H1 (cell line): ENCODE measurements around the gene FEZF1. TPM values are rescaled to one million over a fixed set of nuclear protein-coding genes. Genes with fewer than 3 reads are reported as not detected.

Experiments used
- CTCF ChIA-PET: fragments of 300-600 bp; sonication (Branson Sonifier 250); formaldehyde crosslinking; loops from one replicate; lab custom pipeline; 2021; ENCODE audit not compliant: partially characterized antibody; lab: Charles Lee
- POLR2A ChIA-PET: fragments of 300-600 bp; sonication (Branson Sonifier 250); formaldehyde crosslinking; loops from one replicate; lab custom pipeline; 2021; ENCODE audit warnings: inconsistent platforms; ENCODE audit not compliant: partially characterized antibody; lab: Charles Lee
- DNase-seq, 2 experiments: peaks; one replicate each; pipeline versions ENCODE4 v3.0.0 to v3.0.0-alpha.2; 2010 to 2022; ENCODE audit warnings: low spot score in 2 of 2, low read depth in 1 of 2, mixed read lengths in 1 of 2
- FAIRE-seq: peaks from 2 replicates; lab custom pipeline; 2011; peaks lifted over from hg19 to GRCh38; lab: Jason Lieb, UNC
- H2AFZ ChIP-seq: 2 replicates; pipeline ENCODE4 v1.8.1; 2012; ENCODE audit warnings: low read length, inconsistent platforms
- H2AK5ac ChIP-seq: 2 replicates; pipeline ENCODE4 v1.6.1; 2013; ENCODE audit warnings: low read depth, low read length
- H2BK120ac ChIP-seq: replicated peaks from 2 replicates; pipeline ENCODE3; 2013; ENCODE audit warnings: low read depth, low read length, inconsistent platforms
- H2BK12ac ChIP-seq: 2 replicates; pipeline ENCODE4 v1.6.1; 2013; ENCODE audit warnings: low read depth, low read length
- H2BK15ac ChIP-seq: 2 replicates; pipeline ENCODE4 v1.6.1; 2013; ENCODE audit warnings: low read length
- H2BK20ac ChIP-seq: 2 replicates; pipeline ENCODE4 v1.6.1; 2013; ENCODE audit warnings: low read length
- H2BK5ac ChIP-seq: 2 replicates; pipeline ENCODE4 v1.6.1; 2013; ENCODE audit warnings: low read depth, low read length
- H3K14ac ChIP-seq: 2 replicates; pipeline ENCODE4 v1.6.1; 2013; ENCODE audit warnings: inconsistent platforms; ENCODE audit not compliant: insufficient read length
- H3K18ac ChIP-seq: 2 replicates; pipeline ENCODE4 v1.6.1; 2013; ENCODE audit warnings: low read length; ENCODE audit errors: extremely low read depth
- H3K23ac ChIP-seq: 2 replicates; pipeline ENCODE4 v1.6.1; 2013; ENCODE audit warnings: inconsistent platforms; ENCODE audit not compliant: insufficient read length
- H3K23me2 ChIP-seq: 2 replicates; pipeline ENCODE4 v1.6.1; 2013; ENCODE audit warnings: low read depth, low read length
- H3K27ac ChIP-seq: 2 replicates; pipeline ENCODE4 v1.6.1; 2011; ENCODE audit warnings: low read depth, low read length, inconsistent platforms
- H3K27me3 ChIP-seq, 4 experiments: replicated peaks in 1 of 4; 1 replicate in 1 of 4; 2 replicates in 3 of 4; pipeline versions ENCODE4 v1.6.1 to v1.8.1; 2011 to 2013; ENCODE audit warnings: low read length in 3 of 4, mild to moderate bottlenecking in 3 of 4, inconsistent platforms in 2 of 4, mixed read lengths in 2 of 4, moderate library complexity in 1 of 4; ENCODE audit not compliant: control insufficient read depth in 3 of 4, insufficient read depth in 3 of 4; ENCODE audit errors: extremely low read depth in 1 of 4
- H3K36me3 ChIP-seq, 4 experiments: 2 replicates each; pipeline versions ENCODE4 v1.6.1 to v1.8.1; 2011 to 2013; ENCODE audit warnings: mild to moderate bottlenecking in 4 of 4, low read length in 3 of 4, moderate library complexity in 2 of 4, control low read depth in 1 of 4, inconsistent platforms in 1 of 4; ENCODE audit not compliant: insufficient read depth in 4 of 4, control insufficient read depth in 2 of 4
- H3K4ac ChIP-seq: replicated peaks from 2 replicates; pipeline ENCODE3; 2013; ENCODE audit warnings: low read length, low read depth, mixed read lengths, inconsistent platforms; ENCODE audit not compliant: insufficient read length
- H3K4me1 ChIP-seq, 4 experiments: replicated peaks in 1 of 4; 1 replicate in 1 of 4; 2 replicates in 3 of 4; pipeline versions ENCODE4 v1.6.1 to v1.8.1; 2011 to 2013; ENCODE audit warnings: low read length in 3 of 4, inconsistent platforms in 2 of 4, mixed read lengths in 1 of 4; ENCODE audit not compliant: insufficient read depth in 4 of 4, control insufficient read depth in 3 of 4
- H3K4me2 ChIP-seq, 2 experiments: 2 replicates each; pipeline versions ENCODE4 v1.6.1 to v1.8.1; 2011 to 2013; ENCODE audit warnings: low read depth in 2 of 2, low read length in 2 of 2, control low read depth in 1 of 2, inconsistent platforms in 1 of 2, mild to moderate bottlenecking in 1 of 2; ENCODE audit not compliant: insufficient read depth in 1 of 2
- H3K4me3 ChIP-seq, 4 experiments: fragments of 200-600, 300-600 bp in 1 of 4; sonication (generic), shearing (Covaris generic), sonication (Bioruptor Twin) in 1 of 4; 2 replicates each; pipeline versions ENCODE4 v1.5.1 to v1.8.1; 2011 to 2016; ENCODE audit warnings: low read length in 4 of 4, low read depth in 3 of 4, control low read depth in 2 of 4, inconsistent platforms in 2 of 4, mild to moderate bottlenecking in 2 of 4, mixed read lengths in 1 of 4, moderate library complexity in 1 of 4; ENCODE audit not compliant: insufficient read depth in 2 of 4; ENCODE audit errors: extremely low read depth in 1 of 4
- H3K56ac ChIP-seq: replicated peaks from 2 replicates; pipeline ENCODE3; 2013; ENCODE audit warnings: low read depth, mild to moderate bottlenecking, mixed read lengths, low read length, inconsistent platforms; ENCODE audit not compliant: insufficient read length
- H3K79me1 ChIP-seq: 2 replicates; pipeline ENCODE4 v1.6.1; 2013; ENCODE audit warnings: low read depth, low read length, control low read depth
- H3K79me2 ChIP-seq, 2 experiments: 2 replicates each; pipeline versions ENCODE4 v1.6.1 to v1.8.1; 2012 to 2013; ENCODE audit warnings: low read length in 2 of 2, mild to moderate bottlenecking in 2 of 2, inconsistent platforms in 1 of 2; ENCODE audit not compliant: insufficient read depth in 2 of 2, control insufficient read depth in 1 of 2
- H3K9ac ChIP-seq, 4 experiments: replicated peaks in 1 of 4; 1 replicate in 1 of 4; 2 replicates in 3 of 4; pipeline versions ENCODE4 v1.6.1 to v1.8.1; 2011 to 2013; ENCODE audit warnings: low read depth in 3 of 4, low read length in 3 of 4, control low read depth in 2 of 4, mild to moderate bottlenecking in 2 of 4, moderate library complexity in 2 of 4, inconsistent platforms in 1 of 4; ENCODE audit errors: extremely low read depth in 1 of 4
- H3K9me3 ChIP-seq, 2 experiments: 2 replicates each; pipeline versions ENCODE4 v1.6.1 to v1.8.1; 2012 to 2013; ENCODE audit warnings: mild to moderate bottlenecking in 2 of 2, moderate library complexity in 2 of 2, control low read depth in 1 of 2, inconsistent platforms in 1 of 2, low read depth in 1 of 2, low read length in 1 of 2, mixed read lengths in 1 of 2; ENCODE audit not compliant: insufficient read depth in 2 of 2
- H4K20me1 ChIP-seq, 2 experiments: replicated peaks in 1 of 2; 2 replicates each; pipeline versions ENCODE3 to v1.8.1; 2011 to 2013; ENCODE audit warnings: inconsistent platforms in 2 of 2, low read length in 2 of 2, mild to moderate bottlenecking in 1 of 2; ENCODE audit not compliant: insufficient read depth in 2 of 2, control insufficient read depth in 1 of 2
- H4K5ac ChIP-seq: 2 replicates; pipeline ENCODE4 v1.6.1; 2013; ENCODE audit warnings: low read length, low read depth, mixed read lengths, inconsistent platforms; ENCODE audit not compliant: insufficient read length
- H4K8ac ChIP-seq: 2 replicates; pipeline ENCODE4 v1.8.0; 2013; ENCODE audit warnings: mild to moderate bottlenecking, moderate library complexity, low read length, inconsistent platforms; ENCODE audit not compliant: insufficient read depth; ENCODE audit errors: extremely low read depth
- H4K91ac ChIP-seq: replicated peaks from 2 replicates; pipeline ENCODE3; 2013; ENCODE audit warnings: low read length, mixed read lengths, inconsistent platforms; ENCODE audit not compliant: insufficient read length
- TAF7 ChIP-seq: optimal IDR thresholded peaks from 2 replicates; pipeline ENCODE3; 2011; ENCODE audit warnings: low read depth, mild to moderate bottlenecking, inconsistent platforms, low read length, moderate library complexity, borderline replicate concordance
- WGBS, 2 experiments: shearing (Covaris generic) in 1 of 2; methylation state at CpG; one replicate each; pipeline versions ENCODE4 v1.1.6 to v1.1.7; 2013 to 2015; ENCODE audit warnings: low lambda C conversion rate in 2 of 2, mixed read lengths in 2 of 2, inconsistent platforms in 1 of 2, low coverage in 1 of 2, missing lambda C conversion rate in 1 of 2; ENCODE audit not compliant: insufficient replicate concordance in 2 of 2, insufficient coverage in 1 of 2, insufficient read length in 1 of 2; ENCODE audit errors: extremely low coverage in 1 of 2, missing lambda C conversion rate in 1 of 2; 5-methylcytosine and 5-hydroxymethylcytosine counted together
- polyA plus RNA-seq, 7 experiments: library from polyadenylated mRNA; depleted of rRNA in 3 of 7; stranded (reverse) in 5 of 7; unstranded in 2 of 7; fragments of >200 nt in 5 of 7; fragments of 200-250 nt in 2 of 7; gene quantifications; 1 replicate in 5 of 7; 2 replicates in 1 of 7; 4 replicates in 1 of 7; pipeline versions ENCODE4 v1.2.1 to v1.2.3, GENCODE V29; 2011 to 2013; ENCODE audit warnings: missing spikeins in 2 of 7, mixed read lengths in 2 of 7
- total RNA-seq: library from RNA; stranded (reverse); fragmentation: NEBNext Ultra II Directional; extraction: Animal tissue kit (Norgen Biotek cat#: 25700); gene quantifications from 2 replicates; pipeline ENCODE4 v1.2.1, GENCODE V29; 2021

FEZF1 gene
- total and polyA plus RNA-seq, 2 of the 8 experiments (the other 6 are each of a cell fraction or from before 2014, with no cell fraction given), result 10.6 to 15.7 TPM

GRCh38 chr7:122343601-122344302, 39.2 kb upstream of the FEZF1 start:
- Histone ChIP-seq H3K4ac (no peak overlapping the region), H2AK5ac (no peak overlapping the region), H3K79me2 (no peaks in the 10 kb centered on the region), H3K79me1 (no peaks in the 10 kb centered on the region), H2BK12ac (no peak overlapping the region), H4K91ac (no peak overlapping the region), H4K5ac (no peak overlapping the region), H3K4me2 (no peak overlapping the region), H2BK5ac (no peak overlapping the region), H2AFZ (no peak overlapping the region), H3K14ac (no peak overlapping the region), H3K18ac (no peak overlapping the region), H4K8ac (no peak overlapping the region), H3K9me3 (no peaks in the 10 kb centered on the region), H2BK15ac (no peak overlapping the region), H2BK20ac (no peak overlapping the region), H3K36me3 (no peaks in the 10 kb centered on the region; a peak in 1 of 8 replicates), H4K20me1 (no peaks in the 10 kb centered on the region), H3K23ac (no peak overlapping the region), H3K27ac (no peak overlapping the region), H2BK120ac (no peak overlapping the region), H3K9ac (no peak overlapping the region), H3K4me3 (no peak overlapping the region), H3K56ac (no peak overlapping the region), H3K4me1 (peaks cover 0 to 5% (median 3%) of the 10 kb centered on the region in 4 experiments; a peak in 4 of 7 replicates), H3K27me3 (no peaks in the 10 kb centered on the region), H3K23me2 (no peaks in the 10 kb centered on the region)
- POLR2A ChIA-PET, result no interaction called here
- DNase-seq (no peak), FAIRE-seq (no peak)
- WGBS, 2 experiments, result 83% methylated on average over 7 of the region's 7 CpGs; no CpG with 5 or more reads in 1 of the 2 experiments
- CTCF ChIA-PET, result interaction anchor here (1.0 to 1.5 kb wide), 3 partner anchors 9 to 14 kb away, joined by 3 to 6 read pairs (median 4); no protein-coding TSS in a partner anchor
- TF ChIP-seq TAF7, result no peak
